Measurements from ENCODE around the gene HRAS.
"Not testable (repeated sequence)": the region's sequence is repeated elsewhere in the genome, so short reads cannot be mapped to it uniquely, and the experiment has no call there.

HRAS gene

GRCh38 chr11:532986-533585 lies 2.3 kb downstream of the HRAS start:
- no peak for DNase-seq

- no peak for DNase-seq
These were observed 2.8 kb downstream of the HRAS start for GRCh38 chr11:532527-532985.

- no peak for DNase-seq
These were observed 3.4 kb downstream of the HRAS start for GRCh38 chr11:531919-532526.

GRCh38 chr11:530960-531831 lies 4.2 kb downstream of the HRAS start:
- no peak for DNase-seq

GRCh38 chr11:529728-530411 lies 5.5 kb downstream of the HRAS start:
- no peak for DNase-seq

GRCh38 chr11:528815-529727 lies 6.3 kb downstream of the HRAS start:
- no peak for DNase-seq

GRCh38 chr11:528166-528814 lies 7.1 kb downstream of the HRAS start:
- no peak for DNase-seq

- no peak for DNase-seq
These were observed 9.2 kb downstream of the HRAS start for GRCh38 chr11:526192-526591.

- no peak for DNase-seq
These were observed 14.1 kb downstream of the HRAS start for GRCh38 chr11:521177-521688.

GRCh38 chr11:520428-521176 lies 14.8 kb downstream of the HRAS start:
- no peak for DNase-seq

GRCh38 chr11:518463-519202 lies 16.7 kb downstream of the HRAS start:
- no peak for DNase-seq

- not testable (repeated sequence) for DNase-seq
These were observed 18.3 kb downstream of the HRAS start for GRCh38 chr11:516918-517685.

- DNase-seq, result no peak
These were observed 19.0 kb downstream of the HRAS start for GRCh38 chr11:516400-516799.

GRCh38 chr11:515131-515530 lies 20.2 kb downstream of the HRAS start:
- DNase-seq, result no peak

- DNase-seq, result no peak
These were observed 20.8 kb downstream of the HRAS start for GRCh38 chr11:514606-515005.

- DNase-seq, result no peak
These were observed 22.4 kb downstream of the HRAS start for GRCh38 chr11:512761-513595.

GRCh38 chr11:508956-509355 lies 26.4 kb downstream of the HRAS start:
- DNase-seq, result no peak

All from C1 segment of cervical spinal cord (tissue), 14 donors.